Activated CD8-positive, alpha-beta T cell treated with anti-CD3 and anti-CD28 coated beads for 36 hours (primary cell): ENCODE data around the gene RFWD3. TPM values are rescaled to one million over a fixed set of nuclear protein-coding genes. Genes with fewer than 3 reads are reported as not detected.
"Not testable (repeated sequence)": the region's sequence is repeated elsewhere in the genome, so short reads cannot be mapped to it uniquely, and the experiment has no call there.

Experiments
- ATAC-seq: fragments of 200-7000 bp; cut with Tn5 transposase; one replicate; pipeline ENCODE4 v1.10.0; 2021; ENCODE audit warnings: mild to moderate bottlenecking, moderate library complexity
- CTCF ChIA-PET: fragments of 350-600 bp; sonication (Branson Sonifier 250); formaldehyde crosslinking; loops from one replicate; lab custom pipeline; 2021; ENCODE audit warnings: antibody characterized with exemption; lab: Charles Lee
- POLR2A ChIA-PET: fragments of 350-600 bp; sonication (Branson Sonifier 250); formaldehyde crosslinking; loops from one replicate; lab custom pipeline; 2021; ENCODE audit warnings: antibody characterized with exemption; lab: Charles Lee
- DNase-seq: peaks from one replicate; pipeline ENCODE4 v3.0.0-alpha.2; 2020
- H3K27ac Mint-ChIP-seq: one replicate; pipeline ENCODE4 v1.8.0; 2021; ENCODE audit warnings: mild to moderate bottlenecking, mixed read lengths
- H3K27me3 Mint-ChIP-seq: one replicate; pipeline ENCODE4 v1.8.0; 2021; ENCODE audit warnings: mixed read lengths
- H3K36me3 Mint-ChIP-seq: one replicate; pipeline ENCODE4 v1.8.0; 2021; ENCODE audit warnings: low read depth, mixed read lengths
- H3K4me1 Mint-ChIP-seq: one replicate; pipeline ENCODE4 v1.8.0; 2021; ENCODE audit warnings: low read depth, mixed read lengths
- H3K4me3 Mint-ChIP-seq: one replicate; pipeline ENCODE4 v1.8.0; 2021; ENCODE audit warnings: mild to moderate bottlenecking, moderate library complexity, mixed read lengths
- H3K9me3 Mint-ChIP-seq: one replicate; pipeline ENCODE4 v1.8.0; 2021; ENCODE audit warnings: mixed read lengths
- intact Hi-C: fragments of 100-400 bp; cut with micrococcal nuclease; formaldehyde crosslinking; loops from one replicate; pipeline ENCODE4 v1.10.0; 2022
- total RNA-seq, 2 experiments: library from RNA; stranded (reverse); gene quantifications; one replicate each; pipeline ENCODE4 v1.2.3, GENCODE V29; 2021
- TF ChIP-seq, protein P1 (sequence below): fragments of 200-600 bp; IDR thresholded peaks from one replicate; pipeline ENCODE4 v1.8.0; 2022; ENCODE audit warnings: antibody characterized with exemption, mild to moderate bottlenecking

RFWD3 gene
- total RNA-seq, 2 experiments from 2014 or later = 96.5 to 99.8 TPM

DNA sequence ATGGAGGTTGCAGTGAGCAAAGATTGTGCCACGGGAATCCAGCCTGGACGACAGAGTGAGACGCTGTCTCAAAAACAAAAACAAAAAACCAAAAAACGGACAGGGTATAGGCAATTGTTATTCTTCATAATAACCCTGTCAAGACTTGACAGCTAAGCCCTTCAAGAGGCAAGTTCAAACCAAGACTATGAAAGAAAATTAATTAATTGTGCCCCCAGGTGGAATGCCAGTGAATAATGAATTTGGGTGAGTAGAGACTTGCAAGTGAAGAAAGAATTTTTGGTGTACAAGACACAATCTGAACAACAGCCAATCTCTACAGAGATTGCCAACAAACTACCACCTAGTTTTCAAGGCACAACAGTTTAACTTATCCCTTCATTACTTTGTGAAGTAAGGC is 6.3 kb downstream of the RFWD3 start:
- no peak overlapping the region for H3K27ac Mint-ChIP-seq
- no peak overlapping the region for H3K4me3 Mint-ChIP-seq
- TF ChIP-seq, protein P1, sequence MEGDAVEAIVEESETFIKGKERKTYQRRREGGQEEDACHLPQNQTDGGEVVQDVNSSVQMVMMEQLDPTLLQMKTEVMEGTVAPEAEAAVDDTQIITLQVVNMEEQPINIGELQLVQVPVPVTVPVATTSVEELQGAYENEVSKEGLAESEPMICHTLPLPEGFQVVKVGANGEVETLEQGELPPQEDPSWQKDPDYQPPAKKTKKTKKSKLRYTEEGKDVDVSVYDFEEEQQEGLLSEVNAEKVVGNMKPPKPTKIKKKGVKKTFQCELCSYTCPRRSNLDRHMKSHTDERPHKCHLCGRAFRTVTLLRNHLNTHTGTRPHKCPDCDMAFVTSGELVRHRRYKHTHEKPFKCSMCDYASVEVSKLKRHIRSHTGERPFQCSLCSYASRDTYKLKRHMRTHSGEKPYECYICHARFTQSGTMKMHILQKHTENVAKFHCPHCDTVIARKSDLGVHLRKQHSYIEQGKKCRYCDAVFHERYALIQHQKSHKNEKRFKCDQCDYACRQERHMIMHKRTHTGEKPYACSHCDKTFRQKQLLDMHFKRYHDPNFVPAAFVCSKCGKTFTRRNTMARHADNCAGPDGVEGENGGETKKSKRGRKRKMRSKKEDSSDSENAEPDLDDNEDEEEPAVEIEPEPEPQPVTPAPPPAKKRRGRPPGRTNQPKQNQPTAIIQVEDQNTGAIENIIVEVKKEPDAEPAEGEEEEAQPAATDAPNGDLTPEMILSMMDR = no peak
- ATAC-seq (no peak), DNase-seq (no peak)
- no peaks in the 10 kb centered on the region for H3K27me3 Mint-ChIP-seq
- POLR2A ChIA-PET = interaction anchor here (1.4 to 1.5 kb wide), 2 partner anchors 9 to 18 kb away, joined by 3 to 8 read pairs; no protein-coding TSS in a partner anchor
- intact Hi-C loops = no loop called here
- peaks cover 86% of the 10 kb centered on the region for H3K36me3 Mint-ChIP-seq
- H3K9me3 Mint-ChIP-seq = no peaks in the 10 kb centered on the region
- peaks cover 79% of the 10 kb centered on the region for H3K4me1 Mint-ChIP-seq
- CTCF ChIA-PET = no interaction called here

DNA sequence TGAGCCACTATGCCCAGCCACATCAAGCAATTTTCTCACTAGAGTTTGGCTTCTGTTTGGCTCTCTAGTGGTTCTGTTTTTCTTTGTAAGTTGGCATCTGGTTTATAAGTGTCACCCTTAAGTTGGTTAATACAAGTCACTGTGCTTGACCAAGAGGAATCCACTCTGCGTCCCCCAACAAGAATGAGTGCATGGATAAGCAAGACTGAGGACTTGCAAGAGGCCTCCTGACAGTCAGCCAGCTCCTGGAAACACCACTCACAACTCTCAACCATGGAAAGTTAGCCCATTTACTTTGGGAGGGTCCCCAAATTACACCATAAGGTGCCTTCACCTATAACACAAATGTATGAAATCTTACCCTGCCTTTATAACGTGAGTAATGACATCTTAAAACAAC is 7.6 kb downstream of the RFWD3 start:
- Mint-ChIP-seq H3K27me3 (no peaks in the 10 kb centered on the region), H3K4me3 (no peak overlapping the region), H3K9me3 (no peaks in the 10 kb centered on the region), H3K36me3 (peaks cover 78% of the 10 kb centered on the region), H3K27ac (no peak overlapping the region), H3K4me1 (peaks cover 82% of the 10 kb centered on the region)
- no peak for ATAC-seq
- CTCF ChIA-PET = no interaction called here
- intact Hi-C loops = no loop called here
- TF ChIP-seq, protein P1 = no peak
- POLR2A ChIA-PET = interaction anchor here (0.5 to 1.5 kb wide), 6 partner anchors 9 to 765 kb away, joined by 3 to 9 read pairs (median 3); partner anchors contain the start of genes MLKL and RFWD3
- DNase-seq = no peak

DNA sequence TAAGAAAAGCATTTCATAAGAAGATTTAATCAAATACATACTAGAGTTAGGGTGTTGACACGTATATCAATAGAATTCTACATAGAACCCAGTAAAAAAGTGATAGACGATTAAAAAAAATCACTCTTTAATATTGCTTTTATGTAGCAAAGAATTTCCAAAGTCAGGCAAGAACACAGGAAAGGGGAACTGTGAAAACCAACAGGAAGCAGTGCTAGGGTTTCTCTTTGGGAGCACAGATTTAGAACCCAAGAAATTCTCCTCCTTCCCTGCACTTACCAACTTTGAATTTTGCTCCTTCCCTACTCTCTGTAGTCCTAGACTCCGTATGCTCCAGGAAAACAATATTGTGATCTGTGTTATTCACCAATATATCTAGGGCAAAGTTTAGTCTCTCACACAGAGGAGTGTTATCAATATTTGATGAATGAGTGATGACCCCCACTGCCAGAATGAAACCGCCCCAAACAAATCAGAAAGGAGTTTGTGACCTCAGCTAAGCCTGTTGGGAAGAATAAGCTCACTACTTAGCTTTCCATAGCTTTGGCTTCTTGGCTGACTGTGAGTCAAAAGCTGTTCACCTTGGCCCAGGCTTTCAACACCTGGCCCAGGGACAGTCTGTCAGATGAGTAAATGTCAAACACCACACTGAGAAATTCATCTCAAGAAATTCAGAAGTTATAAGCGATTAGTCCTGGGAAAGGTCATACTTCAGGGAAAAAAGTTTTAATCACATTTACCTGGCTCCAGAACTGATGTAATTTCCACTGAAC is 8.6 kb downstream of the RFWD3 start:
- Mint-ChIP-seq H3K36me3 (peaks cover 72% of the 10 kb centered on the region), H3K27ac (peak overlapping the region; percentile 61), H3K27me3 (no peaks in the 10 kb centered on the region), H3K4me3 (no peak overlapping the region), H3K9me3 (no peaks in the 10 kb centered on the region), H3K4me1 (peaks cover 77% of the 10 kb centered on the region)
- ATAC-seq (no peak), DNase-seq (no peak)
- intact Hi-C loops = no loop called here
- TF ChIP-seq, protein P1 = no peak
- CTCF ChIA-PET = no interaction called here
- POLR2A ChIA-PET = interaction anchor here (0.8 to 8.2 kb wide), 6 partner anchors 8 to 22 kb away, joined by 3 to 55 read pairs (median 3); partner anchors contain the start of gene RFWD3

DNA sequence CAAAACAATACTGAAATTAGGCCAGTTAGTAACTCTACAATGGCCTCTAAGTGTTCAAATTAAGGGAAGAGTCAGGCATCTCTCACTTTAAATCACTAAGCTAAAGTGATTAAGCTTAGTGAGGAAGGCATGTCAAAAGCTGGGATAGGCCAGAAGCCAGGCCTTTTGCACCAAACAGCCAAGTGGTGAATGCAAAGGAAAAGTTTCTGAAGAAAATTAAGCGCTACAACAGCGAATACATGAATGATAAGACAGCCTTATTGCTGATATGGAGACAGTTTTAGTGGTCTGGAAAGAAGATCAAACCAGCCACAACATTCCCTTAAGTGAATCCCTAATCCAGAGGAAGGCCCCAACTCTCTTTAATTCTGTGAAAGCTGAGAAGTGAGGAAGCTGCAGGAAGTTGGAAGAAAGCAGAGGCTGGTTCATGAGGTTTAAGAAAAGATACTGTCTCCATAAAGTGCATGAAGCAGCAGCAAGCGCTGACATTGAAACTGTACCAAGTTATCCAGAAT is 12.1 kb downstream of the RFWD3 start:
- H3K9me3 Mint-ChIP-seq = no peaks in the 10 kb centered on the region
- H3K27ac Mint-ChIP-seq = peak overlapping the region; percentile 4
- no peak overlapping the region for H3K4me3 Mint-ChIP-seq
- H3K27me3 Mint-ChIP-seq = no peaks in the 10 kb centered on the region
- ChIA-PET CTCF (no interaction called here), POLR2A (interaction anchor here (0.7 to 8.2 kb wide), 3 partner anchors 10 to 27 kb away, joined by 4 to 55 read pairs (median 5); partner anchors contain the start of gene RFWD3)
- ATAC-seq (no peak), DNase-seq (no peak)
- H3K36me3 Mint-ChIP-seq = peaks cover 60% of the 10 kb centered on the region
- TF ChIP-seq, protein P1 = no peak
- intact Hi-C loops = no loop called here
- H3K4me1 Mint-ChIP-seq = peaks cover 55% of the 10 kb centered on the region

DNA sequence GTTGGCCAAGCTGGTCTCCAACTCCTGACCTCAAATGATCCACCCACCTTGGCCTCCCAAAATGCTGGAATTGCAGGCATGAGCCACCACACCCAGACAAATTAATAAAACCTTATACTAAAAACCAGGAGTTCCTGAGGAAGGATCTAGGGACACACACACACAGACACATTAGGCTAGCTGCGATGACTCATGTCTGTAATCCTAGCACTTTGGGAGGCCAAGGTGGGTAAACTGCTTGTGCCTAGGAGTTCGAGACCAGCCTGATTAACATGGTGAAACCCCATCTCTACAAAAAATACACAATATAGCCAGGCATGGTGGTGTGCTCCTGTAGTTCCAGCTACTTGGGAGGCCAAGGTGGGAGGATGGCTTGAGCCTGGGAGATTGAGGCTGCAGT is 13.8 kb downstream of the RFWD3 start:
- H3K4me1 Mint-ChIP-seq = peaks cover 40% of the 10 kb centered on the region
- H3K9me3 Mint-ChIP-seq, DNase-seq, H3K27me3 Mint-ChIP-seq, H3K27ac Mint-ChIP-seq, ATAC-seq, intact Hi-C loops, H3K4me3 Mint-ChIP-seq: not testable (repeated sequence)
- peaks cover 55% of the 10 kb centered on the region for H3K36me3 Mint-ChIP-seq
- POLR2A ChIA-PET = interaction anchor here (0.8 to 8.2 kb wide), 3 partner anchors 13 to 49 kb away, joined by 4 to 55 read pairs (median 4); partner anchors contain the start of genes GLG1 and RFWD3
- CTCF ChIA-PET = interaction anchor here (3.4 kb wide), 1 partner anchor 23 kb away, joined by 20 read pairs; no protein-coding TSS in a partner anchor
